ENCODE data around the gene PLIN5.

The PLIN5 gene

DNA sequence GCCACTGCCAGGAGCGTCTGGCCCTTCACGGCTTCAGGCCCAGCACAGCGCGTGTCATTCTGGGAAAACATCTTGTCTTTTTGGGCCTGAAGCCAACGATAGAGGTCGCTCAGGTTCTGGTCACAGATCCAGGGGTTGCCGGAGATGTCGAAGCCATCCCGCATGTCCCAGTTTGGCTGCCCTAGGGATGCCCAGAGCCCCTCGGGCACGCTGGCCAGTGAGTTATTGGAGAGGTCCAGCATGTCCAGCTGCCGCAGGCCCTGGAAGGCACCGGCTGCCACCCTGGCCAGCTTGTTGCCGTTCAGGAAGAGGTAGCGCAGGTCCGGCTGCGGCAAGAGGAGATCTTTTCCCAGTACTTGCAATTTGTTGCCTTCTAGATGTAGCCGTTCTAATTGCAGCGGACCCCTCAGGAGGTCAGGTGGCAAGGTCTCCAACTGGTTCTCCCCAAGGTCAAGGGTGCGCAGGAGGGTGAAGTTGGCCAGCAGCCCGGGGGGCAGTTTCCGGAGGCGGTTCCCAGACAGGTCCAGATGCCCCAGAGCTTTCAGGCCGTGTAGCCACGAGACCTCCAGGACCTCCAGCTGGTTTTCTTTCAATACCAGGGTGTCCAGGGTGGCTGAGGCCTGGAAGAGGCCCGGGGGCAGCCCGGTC lies 3.1 kb upstream of the PLIN5 start:
- no peak for DNase-seq (ENCODE audit: low read depth)
- no peak overlapping the region for H3K4me3 ChIP-seq (ENCODE audit: low read depth, low read length)
- in situ Hi-C loops (cut with HindIII; ENCODE audit: low sequenced_read_pairs) = no loop called here
- TF ChIP-seq, protein P1, sequence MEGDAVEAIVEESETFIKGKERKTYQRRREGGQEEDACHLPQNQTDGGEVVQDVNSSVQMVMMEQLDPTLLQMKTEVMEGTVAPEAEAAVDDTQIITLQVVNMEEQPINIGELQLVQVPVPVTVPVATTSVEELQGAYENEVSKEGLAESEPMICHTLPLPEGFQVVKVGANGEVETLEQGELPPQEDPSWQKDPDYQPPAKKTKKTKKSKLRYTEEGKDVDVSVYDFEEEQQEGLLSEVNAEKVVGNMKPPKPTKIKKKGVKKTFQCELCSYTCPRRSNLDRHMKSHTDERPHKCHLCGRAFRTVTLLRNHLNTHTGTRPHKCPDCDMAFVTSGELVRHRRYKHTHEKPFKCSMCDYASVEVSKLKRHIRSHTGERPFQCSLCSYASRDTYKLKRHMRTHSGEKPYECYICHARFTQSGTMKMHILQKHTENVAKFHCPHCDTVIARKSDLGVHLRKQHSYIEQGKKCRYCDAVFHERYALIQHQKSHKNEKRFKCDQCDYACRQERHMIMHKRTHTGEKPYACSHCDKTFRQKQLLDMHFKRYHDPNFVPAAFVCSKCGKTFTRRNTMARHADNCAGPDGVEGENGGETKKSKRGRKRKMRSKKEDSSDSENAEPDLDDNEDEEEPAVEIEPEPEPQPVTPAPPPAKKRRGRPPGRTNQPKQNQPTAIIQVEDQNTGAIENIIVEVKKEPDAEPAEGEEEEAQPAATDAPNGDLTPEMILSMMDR (IDR thresholded peaks at IDR 0.05; ENCODE audit: low read depth, low read length, missing control alignments) = no peak

DNA sequence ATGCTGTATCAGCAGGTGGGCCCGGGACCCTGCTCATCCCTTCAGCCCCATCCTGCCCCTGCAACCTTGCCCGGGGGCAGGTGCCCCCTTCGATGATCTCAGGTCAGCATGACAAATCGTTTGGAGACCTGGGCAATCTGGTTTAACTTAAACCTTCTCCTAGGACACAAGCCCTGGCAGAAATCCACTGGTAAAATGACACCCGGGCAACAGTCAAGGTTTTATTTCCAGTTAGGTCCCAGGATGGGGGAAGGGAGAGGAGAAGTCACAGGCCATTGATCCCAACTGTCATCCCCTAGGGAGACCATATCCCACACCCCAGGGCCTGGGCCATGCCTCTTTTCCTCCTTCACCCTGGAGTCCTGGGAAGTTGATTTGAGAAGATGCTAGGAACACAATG lies 1.8 kb upstream of the PLIN5 start:
- DNase-seq (ENCODE audit: low read depth) = no peak
- in situ Hi-C loops (cut with HindIII; ENCODE audit: low sequenced_read_pairs) = no loop called here
- TF ChIP-seq, protein P1 (IDR thresholded peaks at IDR 0.05; ENCODE audit: low read depth, low read length, missing control alignments) = no peak
- H3K4me3 ChIP-seq (ENCODE audit: low read depth, low read length) = no peak overlapping the region

DNA sequence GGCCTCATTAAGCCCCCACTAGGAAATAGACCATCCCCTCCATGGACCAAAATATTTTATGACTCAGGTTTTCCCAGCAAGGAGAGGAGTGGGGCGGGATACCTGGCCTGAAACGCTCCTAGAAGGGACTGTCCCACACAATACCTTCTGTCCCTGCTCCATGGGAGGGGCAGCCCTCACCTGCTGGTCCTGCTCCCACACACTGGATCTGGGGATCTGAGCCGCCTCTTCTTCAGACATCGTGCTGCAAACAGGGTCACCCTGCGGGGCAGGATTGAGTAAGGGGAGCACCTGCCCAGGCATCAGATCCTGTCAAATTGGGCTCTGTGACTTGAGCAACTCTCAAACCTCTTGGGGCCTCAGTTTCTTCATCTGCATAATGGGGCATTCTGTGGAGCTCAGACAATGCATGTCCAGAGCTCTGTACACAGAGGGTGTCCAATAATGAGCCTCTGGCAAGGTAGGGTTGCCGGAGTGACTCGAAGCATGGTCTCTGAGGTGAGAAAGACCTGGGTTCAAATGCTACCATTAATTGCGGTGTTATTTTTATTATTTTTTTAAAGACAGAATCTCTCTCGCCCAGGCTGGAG lies 1.1 kb downstream of the PLIN5 start:
- H3K4me3 ChIP-seq (ENCODE audit: low read depth, low read length) = no peak overlapping the region
- in situ Hi-C loops (cut with HindIII; ENCODE audit: low sequenced_read_pairs) = no loop called here
- TF ChIP-seq, protein P1 (IDR thresholded peaks at IDR 0.05; ENCODE audit: low read depth, low read length, missing control alignments) = no peak
- DNase-seq (ENCODE audit: low read depth) = no peak

- in situ Hi-C loops (cut with HindIII; ENCODE audit: low sequenced_read_pairs) = no loop called here
These were observed 1.7 kb downstream of the PLIN5 start for GRCh38 chr19:4533334-4533733.

GRCh38 chr19:4531562-4532165 lies 3.4 kb downstream of the PLIN5 start:
- TF ChIP-seq, protein P1 (IDR thresholded peaks at IDR 0.05; ENCODE audit: low read depth, low read length, missing control alignments) = no peak
- no peak overlapping the region for H3K4me3 ChIP-seq (ENCODE audit: low read depth, low read length)
- in situ Hi-C loops (cut with HindIII; ENCODE audit: low sequenced_read_pairs) = no loop called here
- DNase-seq (ENCODE audit: low read depth) = no peak

More at GRCh38 chr19:4533334-4533733, 1.7 kb downstream of the PLIN5 start:
- TF ChIP-seq, protein P1 (IDR thresholded peaks at IDR 0.05; ENCODE audit: low read depth, low read length, missing control alignments) = no peak
- H3K4me3 ChIP-seq (ENCODE audit: low read depth, low read length) = no peak overlapping the region
- no peak for DNase-seq (ENCODE audit: low read depth)

DNA sequence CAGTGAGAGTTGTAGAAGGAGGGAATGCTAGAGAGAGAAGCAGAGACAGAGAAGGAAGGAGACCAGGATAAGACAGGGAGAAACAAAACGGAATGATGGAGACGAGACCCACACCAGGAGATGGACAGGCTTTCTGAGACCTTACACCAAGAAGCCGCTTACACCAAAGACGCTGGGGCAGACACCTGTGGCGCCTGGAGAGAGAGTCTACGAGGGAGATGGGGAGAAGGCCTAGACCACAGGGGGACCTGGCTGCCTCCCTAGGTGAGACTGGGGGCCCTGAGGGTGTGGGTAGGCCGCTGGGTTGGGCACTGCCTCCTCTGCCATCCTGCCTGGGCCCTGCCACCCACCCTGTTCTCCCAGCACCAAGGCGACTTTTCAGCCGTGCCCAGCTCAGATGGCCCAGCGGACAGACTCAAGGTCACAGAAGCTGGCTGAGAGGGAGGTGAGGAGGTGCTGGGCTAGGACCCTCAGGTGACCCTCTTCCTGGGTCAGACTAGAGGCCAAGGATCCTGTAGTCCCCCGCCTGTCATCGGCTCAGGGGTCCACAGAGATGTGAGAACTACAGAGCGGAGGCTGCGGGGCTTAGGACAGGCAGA lies 5.0 kb downstream of the PLIN5 start:
- H3K4me3 ChIP-seq (ENCODE audit: low read depth, low read length) = no peak overlapping the region
- in situ Hi-C loops (cut with HindIII; ENCODE audit: low sequenced_read_pairs) = no loop called here
- TF ChIP-seq, protein P1 (IDR thresholded peaks at IDR 0.05; ENCODE audit: low read depth, low read length, missing control alignments) = no peak
- no peak for DNase-seq (ENCODE audit: low read depth)
